ENCODE results near the gene PDE10A.
"Not testable (repeated sequence)": the region's sequence is repeated elsewhere in the genome, so short reads cannot be mapped to it uniquely, and the experiment has no call there.

The PDE10A gene

GRCh38 chr6:165626711-165627110 lies 36.3 kb downstream of the PDE10A start:
- no peak for DNase-seq (ENCODE audit: low read depth in 2 of 2)

- no peak for DNase-seq (ENCODE audit: low read depth in 2 of 2)
Observed at GRCh38 chr6:165624871-165625639, 38.0 kb downstream of the PDE10A start.

- DNase-seq (ENCODE audit: low read depth in 2 of 2) = no peak
Observed at GRCh38 chr6:165621940-165622339, 41.1 kb downstream of the PDE10A start.

- not testable (repeated sequence) for DNase-seq (ENCODE audit: low read depth in 2 of 2)
Observed at GRCh38 chr6:165618891-165619290, 44.1 kb downstream of the PDE10A start.

GRCh38 chr6:165618241-165618640 lies 44.8 kb downstream of the PDE10A start:
- DNase-seq (ENCODE audit: low read depth in 2 of 2) = no peak

- no peak for DNase-seq (ENCODE audit: low read depth in 2 of 2)
Observed at GRCh38 chr6:165617528-165617927, 45.5 kb downstream of the PDE10A start.

- DNase-seq (ENCODE audit: low read depth in 2 of 2) = no peak
Observed at GRCh38 chr6:165616116-165616515, 46.9 kb downstream of the PDE10A start.

- no peak for DNase-seq (ENCODE audit: low read depth in 2 of 2)
Observed at GRCh38 chr6:165615636-165616035, 47.4 kb downstream of the PDE10A start.

- no peak for DNase-seq (ENCODE audit: low read depth in 2 of 2)
Observed at GRCh38 chr6:165611294-165611693, 51.7 kb downstream of the PDE10A start.

- DNase-seq (ENCODE audit: low read depth in 2 of 2) = not testable (repeated sequence)
Observed at GRCh38 chr6:165608577-165608976, 54.5 kb downstream of the PDE10A start.

- no peak for DNase-seq (ENCODE audit: low read depth in 2 of 2)
Observed at GRCh38 chr6:165606740-165607008, 56.4 kb downstream of the PDE10A start.

GRCh38 chr6:165605901-165606739 lies 56.9 kb downstream of the PDE10A start:
- DNase-seq (ENCODE audit: low read depth in 2 of 2) = no peak

- DNase-seq (ENCODE audit: low read depth in 2 of 2) = no peak
Observed at GRCh38 chr6:165605182-165605875, 57.7 kb downstream of the PDE10A start.

GRCh38 chr6:165602291-165602690 lies 60.8 kb downstream of the PDE10A start:
- no peak for DNase-seq (ENCODE audit: low read depth in 2 of 2)

GRCh38 chr6:165600606-165601005 lies 62.4 kb downstream of the PDE10A start:
- no peak for DNase-seq (ENCODE audit: low read depth in 2 of 2)

- no peak for DNase-seq (ENCODE audit: low read depth in 2 of 2)
Observed at GRCh38 chr6:165599596-165600487, 63.2 kb downstream of the PDE10A start.

- no peak for DNase-seq (ENCODE audit: low read depth in 2 of 2)
Observed at GRCh38 chr6:165599121-165599520, 63.9 kb downstream of the PDE10A start.

GRCh38 chr6:165597821-165598220 lies 65.2 kb downstream of the PDE10A start:
- DNase-seq (ENCODE audit: low read depth in 2 of 2) = no peak

- DNase-seq (ENCODE audit: low read depth in 2 of 2) = no peak
Observed at GRCh38 chr6:165594584-165595333, 68.3 kb downstream of the PDE10A start.

- DNase-seq (ENCODE audit: low read depth in 2 of 2) = not testable (repeated sequence)
Observed at GRCh38 chr6:165592947-165593346, 70.1 kb downstream of the PDE10A start.

GRCh38 chr6:165588515-165588914 lies 74.5 kb downstream of the PDE10A start:
- no peak for DNase-seq (ENCODE audit: low read depth in 2 of 2)

Measured in stimulated activated CD8-positive, alpha-beta memory T cell treated with anti-CD3 and anti-CD28 coated beads, Interleukin-2, amount 100 ng/mL, for 48 hours (primary cell).